OCI-LY1 (cell line): ENCODE results near the gene SMARCAD1.

Experiments used
- H2AFZ ChIP-seq: fragments of 200-600 bp; sonication (generic), shearing (Covaris generic); 2 replicates; pipeline ENCODE4 v1.6.0; 2014; ENCODE audit warnings: antibody characterized with exemption, mild to moderate bottlenecking, low read length
- H3F3A ChIP-seq: fragments of 200-600 bp; sonication (generic), shearing (Covaris generic); 2 replicates; pipeline ENCODE4 v1.6.0; 2014; ENCODE audit warnings: mild to moderate bottlenecking, antibody characterized with exemption, low read length, moderate library complexity; ENCODE audit not compliant: insufficient read depth
- H3K27ac ChIP-seq: fragments of 200-600 bp; sonication (generic); 2 replicates; pipeline ENCODE4 v1.5.1; 2014; ENCODE audit warnings: low read length, mixed run types, mild to moderate bottlenecking, low read depth; ENCODE audit not compliant: poor library complexity, severe bottlenecking
- H3K27me3 ChIP-seq: fragments of 200-600 bp; sonication (generic); 2 replicates; pipeline ENCODE4 v1.6.0; 2014; ENCODE audit warnings: antibody characterized with exemption, mild to moderate bottlenecking, low read length, moderate library complexity; ENCODE audit not compliant: insufficient read depth
- H3K36me3 ChIP-seq: fragments of 200-600 bp; sonication (generic); 2 replicates; pipeline ENCODE4 v1.6.1; 2014; ENCODE audit warnings: mild to moderate bottlenecking, antibody characterized with exemption, low read length, moderate library complexity, mixed read lengths; ENCODE audit not compliant: insufficient read depth
- H3K4me1 ChIP-seq: fragments of 200-600 bp; sonication (generic); 2 replicates; pipeline ENCODE4 v1.5.1; 2014; ENCODE audit warnings: mild to moderate bottlenecking, low read length, moderate library complexity; ENCODE audit not compliant: insufficient read depth, severe bottlenecking
- H3K4me2 ChIP-seq: fragments of 200-600 bp; sonication (generic), shearing (Covaris generic); 2 replicates; pipeline ENCODE4 v1.6.1; 2014; ENCODE audit warnings: low read length
- H3K4me3 ChIP-seq: fragments of 200-600 bp; sonication (generic); 2 replicates; pipeline ENCODE4 v1.5.1; 2014; ENCODE audit warnings: low read length, low read depth, mild to moderate bottlenecking, mixed read lengths; ENCODE audit not compliant: poor library complexity, severe bottlenecking
- H3K79me2 ChIP-seq: fragments of 200-600 bp; shearing (Covaris generic); 2 replicates; pipeline ENCODE4 v1.6.1; 2016; ENCODE audit warnings: mixed run types, low read length, mixed read lengths; ENCODE audit not compliant: insufficient read depth
- H3K9ac ChIP-seq: fragments of 200-600 bp; sonication (generic), shearing (Covaris generic); 2 replicates; pipeline ENCODE4 v1.6.1; 2014; ENCODE audit warnings: mild to moderate bottlenecking, low read length, mixed read lengths
- H3K9me2 ChIP-seq: fragments of 200-600 bp; sonication (generic), shearing (Covaris generic); 2 replicates; pipeline ENCODE4 v1.6.1; 2014; ENCODE audit warnings: low read depth, mild to moderate bottlenecking, low read length, mixed read lengths
- H3K9me3 ChIP-seq: fragments of 200-600 bp; shearing (Covaris generic); 2 replicates; pipeline ENCODE4 v1.6.1; 2014; ENCODE audit warnings: low read length, mixed read lengths
- H4K20me1 ChIP-seq: fragments of 200-600 bp; sonication (generic), shearing (Covaris generic); 2 replicates; pipeline ENCODE4 v1.6.0; 2016; ENCODE audit warnings: mild to moderate bottlenecking, low read length; ENCODE audit not compliant: insufficient read depth
- CTCF ChIP-seq: fragments of 200-600 bp; sonication (generic), shearing (Covaris generic); IDR thresholded peaks from 2 replicates; pipeline ENCODE4 v1.5.1; 2017; ENCODE audit warnings: mild to moderate bottlenecking, antibody characterized with exemption, low read length, moderate library complexity, mixed read lengths
- EZH2 ChIP-seq: fragments of 200-600 bp; sonication (generic), shearing (Covaris generic); IDR thresholded peaks from 2 replicates; pipeline ENCODE4 v1.8.0; 2017; ENCODE audit warnings: borderline replicate concordance, mixed run types, mild to moderate bottlenecking, antibody characterized with exemption, low read length, moderate library complexity, mixed read lengths

The SMARCAD1 gene

GRCh38 chr4:94221916-94222315 lies 14.3 kb downstream of the SMARCAD1 start:
- no peaks in the 10 kb centered on the region for H3K4me1 ChIP-seq
- H3K4me2 ChIP-seq = no peak overlapping the region
- H3K9me2 ChIP-seq = no peaks in the 10 kb centered on the region
- no peaks in the 10 kb centered on the region for H3F3A ChIP-seq
- peaks cover 61% of the 10 kb centered on the region for H3K36me3 ChIP-seq
- peaks cover 3% of the 10 kb centered on the region; the same call in 1 of the 2 replicates for H4K20me1 ChIP-seq
- TF ChIP-seq CTCF = no peak
- no peak for TF ChIP-seq EZH2
- no peak overlapping the region for H3K27ac ChIP-seq
- peaks cover 39% of the 10 kb centered on the region for H3K79me2 ChIP-seq
- H3K9me3 ChIP-seq = no peaks in the 10 kb centered on the region
- H3K9ac ChIP-seq = no peak overlapping the region
- H3K4me3 ChIP-seq = no peak overlapping the region
- H2AFZ ChIP-seq = no peak overlapping the region
- H3K27me3 ChIP-seq = no peaks in the 10 kb centered on the region

GRCh38 chr4:94225449-94225848 lies 17.8 kb downstream of the SMARCAD1 start:
- TF ChIP-seq EZH2 = no peak
- no peak for TF ChIP-seq CTCF
- H4K20me1 ChIP-seq = peaks cover 3% of the 10 kb centered on the region; the same call in 1 of the 2 replicates
- H3K27ac ChIP-seq = no peak overlapping the region
- H3K9me2 ChIP-seq = no peaks in the 10 kb centered on the region
- H3F3A ChIP-seq = no peaks in the 10 kb centered on the region
- H3K27me3 ChIP-seq = no peaks in the 10 kb centered on the region
- peaks cover 60% of the 10 kb centered on the region for H3K36me3 ChIP-seq
- no peaks in the 10 kb centered on the region for H3K4me1 ChIP-seq
- H2AFZ ChIP-seq = no peak overlapping the region
- no peaks in the 10 kb centered on the region for H3K9me3 ChIP-seq
- peaks cover 17% of the 10 kb centered on the region; the same call in 1 of the 2 replicates for H3K79me2 ChIP-seq
- no peak overlapping the region for H3K4me3 ChIP-seq
- no peak overlapping the region for H3K4me2 ChIP-seq
- H3K9ac ChIP-seq = no peak overlapping the region

- no peak overlapping the region for H3K9ac ChIP-seq
- peaks cover 16% of the 10 kb centered on the region; the same call in 1 of the 2 replicates for H3K79me2 ChIP-seq
- H3K4me3 ChIP-seq = no peak overlapping the region
- H3K9me2 ChIP-seq = no peaks in the 10 kb centered on the region
- no peaks in the 10 kb centered on the region for H3K9me3 ChIP-seq
- H3K36me3 ChIP-seq = peaks cover 64% of the 10 kb centered on the region
- no peaks in the 10 kb centered on the region for H3K27me3 ChIP-seq
- no peak overlapping the region for H3K4me2 ChIP-seq
- H3F3A ChIP-seq = no peaks in the 10 kb centered on the region
- H3K27ac ChIP-seq = no peak overlapping the region
- peaks cover 3% of the 10 kb centered on the region; the same call in 1 of the 2 replicates for H4K20me1 ChIP-seq
- H3K4me1 ChIP-seq = no peaks in the 10 kb centered on the region
- TF ChIP-seq CTCF = no peak
- no peak for TF ChIP-seq EZH2
- no peak overlapping the region for H2AFZ ChIP-seq
Measured at GRCh38 chr4:94226763-94227162, 19.1 kb downstream of the SMARCAD1 start.
